ENCODE measurements around the gene CLIC5.
A peak's percentile ranks its signal among the peaks of the same experiment; 100 is the strongest.

The CLIC5 gene

DNA sequence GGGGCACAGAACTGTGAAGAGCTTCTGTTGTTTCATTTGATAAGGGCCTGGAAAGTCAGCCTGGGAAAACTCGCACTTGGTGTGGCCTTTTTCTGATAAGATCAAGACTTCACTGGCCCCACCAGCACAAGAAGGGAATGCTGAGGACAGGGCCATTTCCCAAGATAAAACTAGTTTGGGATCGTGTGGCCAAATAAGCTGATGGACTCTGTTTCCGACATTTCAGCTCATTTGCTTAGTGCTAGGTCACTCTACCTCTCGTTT is 116.0 kb downstream of the CLIC5 start:
- no peak overlapping the region for H3K4me3 ChIP-seq (ENCODE audit: control insufficient read depth, low read depth, low read length)
- DNase-seq (ENCODE audit: low read depth), result no peak
- TF ChIP-seq CTCF (conservative IDR thresholded peaks at IDR 0.05; ENCODE audit: control insufficient read depth, insufficient read depth, low read depth, low read length), result no peak

DNA sequence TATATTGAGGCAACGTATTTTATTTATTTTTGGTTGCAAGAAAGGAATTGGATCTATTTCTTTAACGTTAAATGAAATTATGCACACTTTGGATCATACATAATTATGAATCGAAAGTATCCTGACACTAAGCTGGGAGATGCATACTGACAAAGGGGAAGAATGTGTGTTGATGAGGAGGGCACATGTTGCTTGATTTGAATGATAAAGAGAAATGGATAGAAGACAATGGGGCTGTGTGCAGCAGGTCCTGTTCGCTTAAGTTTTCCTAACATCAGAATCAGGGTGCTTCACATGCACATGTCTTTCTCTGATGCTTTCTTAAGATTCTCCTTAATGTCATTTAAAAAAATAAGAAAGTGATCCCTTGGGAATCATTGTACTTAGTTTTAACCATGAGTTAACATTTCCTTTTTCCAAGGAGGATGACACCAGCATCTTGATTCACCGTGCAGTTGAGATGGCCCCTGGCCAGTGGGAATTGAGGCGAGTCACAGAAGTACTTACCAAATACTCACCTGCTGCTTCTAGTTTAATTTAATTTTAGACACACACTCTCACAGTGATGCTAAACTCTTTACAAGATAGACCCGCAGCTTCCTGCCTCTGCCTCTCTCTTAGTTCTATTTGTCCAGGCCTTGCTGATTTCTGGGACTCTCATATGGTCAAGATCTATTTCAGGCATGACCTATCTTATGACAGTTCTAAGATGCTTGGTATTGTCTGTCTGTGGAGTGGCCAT is 116.5 kb downstream of the CLIC5 start:
- no peak overlapping the region for H3K4me3 ChIP-seq (ENCODE audit: control insufficient read depth, low read depth, low read length)
- DNase-seq (ENCODE audit: low read depth), result peak; percentile 70
- no peak for TF ChIP-seq CTCF (conservative IDR thresholded peaks at IDR 0.05; ENCODE audit: control insufficient read depth, insufficient read depth, low read depth, low read length)

GRCh38 chr6:45896783-45897441 is 118.7 kb downstream of the CLIC5 start:
- H3K4me3 ChIP-seq (ENCODE audit: control insufficient read depth, low read depth, low read length), result no peak overlapping the region
- peak; percentile 79 for DNase-seq (ENCODE audit: low read depth)
- TF ChIP-seq CTCF (conservative IDR thresholded peaks at IDR 0.05; ENCODE audit: control insufficient read depth, insufficient read depth, low read depth, low read length), result no peak

- TF ChIP-seq CTCF (conservative IDR thresholded peaks at IDR 0.05; ENCODE audit: control insufficient read depth, insufficient read depth, low read depth, low read length), result no peak
- no peak overlapping the region for H3K4me3 ChIP-seq (ENCODE audit: control insufficient read depth, low read depth, low read length)
- no peak for DNase-seq (ENCODE audit: low read depth)
Measured at GRCh38 chr6:45895569-45895968, 120.1 kb downstream of the CLIC5 start.

DNA sequence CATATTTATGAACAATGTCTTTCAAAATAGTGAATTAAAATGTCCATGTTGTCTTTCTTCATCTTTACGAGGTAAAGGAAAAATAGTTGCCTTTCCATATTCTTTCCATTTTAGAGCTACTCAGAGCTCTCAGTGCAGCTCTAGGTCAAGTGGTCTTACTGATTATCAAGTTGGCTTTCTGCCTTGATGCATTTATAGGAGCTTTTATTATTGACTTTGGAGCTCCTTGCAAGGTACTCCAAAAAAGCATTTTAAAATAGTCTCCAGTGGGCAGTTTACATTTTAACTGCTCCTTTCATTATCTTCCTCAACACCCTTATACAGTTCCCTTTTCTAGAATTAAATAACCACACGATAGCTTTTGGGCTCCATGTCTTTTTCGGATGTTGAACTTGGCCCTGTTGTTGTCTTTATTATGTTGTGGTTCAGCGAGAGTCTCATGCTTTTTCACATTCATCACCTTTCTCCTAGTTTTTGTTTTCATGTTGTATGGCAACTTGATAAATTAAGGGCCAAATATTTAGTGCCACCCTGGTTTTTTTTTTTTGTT is 122.9 kb downstream of the CLIC5 start:
- no peak for DNase-seq (ENCODE audit: low read depth)
- TF ChIP-seq CTCF (conservative IDR thresholded peaks at IDR 0.05; ENCODE audit: control insufficient read depth, insufficient read depth, low read depth, low read length), result no peak

GRCh38 chr6:45892196-45892595 is 123.5 kb downstream of the CLIC5 start:
- no peak for DNase-seq (ENCODE audit: low read depth)
- no peak overlapping the region for H3K4me3 ChIP-seq (ENCODE audit: control insufficient read depth, low read depth, low read length)
- TF ChIP-seq CTCF (conservative IDR thresholded peaks at IDR 0.05; ENCODE audit: control insufficient read depth, insufficient read depth, low read depth, low read length), result no peak

More for the DNA sequence above, 122.9 kb downstream of the CLIC5 start:
- no peak overlapping the region for H3K4me3 ChIP-seq (ENCODE audit: control insufficient read depth, low read depth, low read length)
